ENCODE data around the gene WDR82.

Gene WDR82

DNA sequence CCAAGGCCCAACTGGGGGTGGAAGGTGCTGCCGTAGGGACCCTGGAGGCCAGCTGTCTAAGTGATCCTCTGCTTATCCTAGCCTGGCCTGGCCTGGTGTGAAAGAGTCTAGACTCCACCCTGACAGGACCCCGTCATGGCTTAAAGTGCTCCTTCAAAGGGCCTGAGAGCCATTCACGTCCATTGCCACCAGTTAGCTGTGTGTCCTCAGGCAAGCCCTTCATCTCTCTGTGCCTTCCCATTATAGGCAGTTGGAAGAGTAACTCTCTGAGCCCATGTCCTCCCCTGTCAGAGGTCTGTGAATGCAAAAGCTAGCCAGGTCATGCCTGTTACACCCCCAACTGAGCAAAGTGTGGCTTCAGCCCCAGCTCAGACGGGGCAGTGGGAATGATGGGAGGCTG lies 28.5 kb upstream of the WDR82 start:
- H3K27ac ChIP-seq, result no peak overlapping the region
- TF ChIP-seq CTCF (IDR thresholded peaks at IDR 0.05), result no peak

DNA sequence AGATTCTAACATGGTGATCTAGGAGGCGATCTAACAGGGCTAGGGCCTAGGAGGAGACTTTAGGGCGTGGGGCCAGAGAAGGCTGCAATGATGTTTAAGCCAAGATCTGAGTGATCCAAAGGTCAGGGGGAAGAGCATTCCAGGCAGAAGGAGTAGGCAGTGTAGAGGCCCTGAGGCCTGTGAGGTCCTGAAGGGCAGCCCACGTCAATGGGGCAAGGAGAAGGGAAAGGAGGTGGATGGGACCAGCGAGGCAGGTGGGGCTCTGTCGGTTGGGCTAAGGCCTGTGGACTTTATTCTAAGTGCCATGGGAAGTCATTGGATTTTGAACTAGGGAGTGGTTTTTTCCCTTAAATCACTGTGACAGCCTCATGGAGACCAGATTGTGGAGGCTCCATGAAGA lies 27.5 kb upstream of the WDR82 start:
- no peak overlapping the region for H3K27ac ChIP-seq
- TF ChIP-seq ZFX (IDR thresholded peaks at IDR 0.05; ENCODE audit: borderline replicate concordance), result no peak
- no peak for TF ChIP-seq CTCF (IDR thresholded peaks at IDR 0.05)

GRCh38 chr3:52303811-52304210 lies 25.4 kb upstream of the WDR82 start:
- TF ChIP-seq ZFX (IDR thresholded peaks at IDR 0.05; ENCODE audit: borderline replicate concordance), result no peak
- no peak for TF ChIP-seq CTCF (IDR thresholded peaks at IDR 0.05)
- no peak overlapping the region for H3K27ac ChIP-seq

GRCh38 chr3:52302426-52303145 lies 24.1 kb upstream of the WDR82 start:
- no peak overlapping the region for H3K27ac ChIP-seq
- TF ChIP-seq ZFX (IDR thresholded peaks at IDR 0.05; ENCODE audit: borderline replicate concordance), result no peak
- no peak for TF ChIP-seq CTCF (IDR thresholded peaks at IDR 0.05)

DNA sequence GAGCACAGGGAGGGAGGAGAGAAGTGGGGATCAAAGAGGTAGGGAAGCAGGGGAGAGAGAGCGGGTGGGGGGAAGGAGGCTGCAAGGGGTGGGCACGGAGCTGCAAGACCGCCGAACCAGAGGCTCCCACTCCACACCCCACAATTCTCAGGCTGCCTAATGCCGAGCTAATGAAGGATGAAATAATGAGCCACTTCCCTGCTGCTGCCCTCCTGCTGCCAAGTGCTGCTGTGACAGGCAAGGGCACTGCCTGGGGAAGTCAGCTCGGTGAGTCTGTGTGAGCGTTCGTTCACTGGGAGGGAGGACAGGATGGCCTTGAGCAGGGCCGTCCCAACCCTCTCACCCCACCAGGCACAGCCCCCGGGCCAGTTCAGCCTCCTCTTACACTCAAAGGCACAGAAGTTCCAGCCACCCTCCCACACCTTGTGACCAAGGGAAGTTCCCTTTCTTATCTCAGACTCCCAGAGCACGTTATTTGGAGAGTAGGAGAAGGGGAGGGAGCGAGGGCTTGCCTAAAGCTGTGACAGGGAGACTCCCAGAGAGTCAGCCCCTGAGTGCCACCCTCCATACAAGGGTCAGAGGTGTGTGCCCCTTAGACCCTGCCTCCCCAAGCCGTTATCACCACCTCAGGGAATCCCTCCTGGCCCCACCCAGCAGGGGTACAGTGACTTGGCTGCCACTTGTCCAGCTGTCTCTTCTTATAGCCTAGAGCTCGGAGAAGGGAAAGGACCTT lies 21.6 kb upstream of the WDR82 start:
- no peak for TF ChIP-seq CTCF (IDR thresholded peaks at IDR 0.05)
- TF ChIP-seq ZFX (IDR thresholded peaks at IDR 0.05; ENCODE audit: borderline replicate concordance), result no peak
- H3K27ac ChIP-seq, result no peak overlapping the region

GRCh38 chr3:52299247-52299878 lies 20.9 kb upstream of the WDR82 start:
- TF ChIP-seq CTCF (IDR thresholded peaks at IDR 0.05), result no peak
- TF ChIP-seq ZFX (IDR thresholded peaks at IDR 0.05; ENCODE audit: borderline replicate concordance), result no peak
- no peak overlapping the region for H3K27ac ChIP-seq

Data from 22Rv1 (cell line).